Epithelial cell of prostate (primary cell): ENCODE results near the gene CNTN2.

Source experiments
- DNase-seq: peaks from one replicate; pipeline ENCODE4 v3.0.0-alpha.2; 2011; ENCODE audit warnings: low read depth, low spot score
- H3K27ac ChIP-seq: fragments of 450-650 bp; 2 replicates; pipeline ENCODE4 v1.5.1; 2017; ENCODE audit warnings: mild to moderate bottlenecking

The CNTN2 gene

GRCh38 chr1:205042911-205043806 is at the start of gene CNTN2:
Gene CNTN2 (plus strand): TSS chr1:205043212. CDS start chr1:205053186, 9,974 bp downstream.
- no peak within 1 kb of the TSS for H3K27ac ChIP-seq
- DNase-seq, result no peak

GRCh38 chr1:204994086-204994862 is 48.7 kb upstream of the CNTN2 start:
- no peak overlapping the region for H3K27ac ChIP-seq
- DNase-seq, result no peak

DNA sequence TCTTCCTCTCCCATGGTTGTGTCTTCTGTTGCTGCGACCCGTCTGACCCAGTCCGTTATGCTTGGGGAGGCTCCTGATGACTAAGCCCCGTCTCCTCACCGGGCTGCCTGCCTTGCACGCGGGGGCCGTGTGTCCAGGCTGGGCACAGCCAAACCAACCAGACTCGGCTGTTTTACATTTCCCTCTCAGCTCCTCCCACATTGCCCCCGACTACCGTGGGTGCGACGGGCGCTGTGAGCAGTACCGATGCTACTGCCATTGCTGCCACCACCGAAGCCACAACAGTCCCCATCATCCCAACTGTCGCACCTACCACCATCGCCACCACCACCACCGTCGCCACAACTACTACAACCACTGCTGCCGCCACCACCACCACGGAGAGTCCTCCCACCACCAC is 46.0 kb upstream of the CNTN2 start:
- no peak for DNase-seq
- H3K27ac ChIP-seq, result no peak overlapping the region

- no peak overlapping the region for H3K27ac ChIP-seq
- DNase-seq, result no peak
Measured at GRCh38 chr1:204997591-204998355, 45.2 kb upstream of the CNTN2 start.

DNA sequence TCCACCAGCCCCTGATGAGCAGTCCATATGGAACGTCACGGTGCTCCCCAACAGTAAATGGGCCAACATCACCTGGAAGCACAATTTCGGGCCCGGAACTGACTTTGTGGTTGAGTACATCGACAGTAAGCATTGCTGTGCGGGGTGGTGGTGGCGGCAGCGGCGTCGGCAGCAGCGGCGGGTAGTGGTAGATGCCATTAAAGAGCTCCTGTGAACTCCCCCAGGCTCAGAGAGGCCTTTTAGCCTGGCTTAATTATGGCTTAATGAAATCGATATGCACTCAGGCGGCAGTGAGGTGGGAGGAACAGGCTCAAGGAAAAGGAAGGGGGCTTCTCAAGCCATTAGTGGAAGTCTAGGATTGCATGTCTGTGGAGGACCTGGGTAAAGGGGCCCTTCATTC is 41.9 kb upstream of the CNTN2 start:
- no peak overlapping the region for H3K27ac ChIP-seq
- no peak for DNase-seq

- H3K27ac ChIP-seq, result no peak overlapping the region
- no peak for DNase-seq
Measured at GRCh38 chr1:205002705-205003104, 40.3 kb upstream of the CNTN2 start.

DNA sequence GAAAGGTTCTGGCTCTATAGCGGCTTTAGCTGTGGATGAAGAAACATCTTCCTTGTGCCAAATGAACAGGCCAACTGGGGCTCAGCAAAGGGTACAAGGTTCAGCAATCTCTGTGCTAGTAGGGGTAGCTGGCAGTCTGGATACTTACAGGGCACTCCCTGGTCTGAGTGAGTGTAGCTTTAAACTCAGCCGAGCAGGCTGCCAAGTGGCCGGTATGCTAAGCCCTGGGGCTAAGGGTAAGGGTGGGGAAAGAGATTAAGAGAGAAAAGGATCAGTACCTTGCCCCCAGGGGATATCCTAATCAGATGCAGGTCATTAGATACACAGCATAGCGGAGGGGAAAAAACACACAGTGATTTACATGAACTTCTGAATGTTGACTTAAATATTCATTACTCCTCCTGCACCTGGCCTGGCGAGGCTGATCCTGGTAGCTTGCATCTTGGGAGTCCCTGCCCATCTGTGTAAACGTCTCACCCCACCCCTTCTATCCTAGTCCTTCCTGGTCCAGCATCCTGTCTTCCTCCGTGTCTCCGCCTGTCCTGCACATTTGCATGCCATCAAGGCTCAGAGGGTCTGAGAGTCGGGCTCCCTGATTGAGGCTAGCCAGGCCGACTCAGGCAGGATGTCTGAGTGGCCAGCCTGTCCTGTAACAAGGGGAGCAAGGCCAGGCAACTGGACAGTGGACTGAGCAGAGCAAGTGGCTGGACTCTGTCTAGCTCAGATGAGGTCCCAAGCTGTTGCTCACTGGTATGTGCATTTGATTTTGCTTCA is 39.5 kb upstream of the CNTN2 start:
- no peak for DNase-seq
- no peak overlapping the region for H3K27ac ChIP-seq

- no peak overlapping the region for H3K27ac ChIP-seq
- DNase-seq, result no peak
Measured at GRCh38 chr1:205004351-205004750, 38.7 kb upstream of the CNTN2 start.

GRCh38 chr1:205008896-205009295 is 34.1 kb upstream of the CNTN2 start:
- H3K27ac ChIP-seq, result no peak overlapping the region
- no peak for DNase-seq

GRCh38 chr1:205009670-205010069 is 33.3 kb upstream of the CNTN2 start:
- no peak for DNase-seq
- H3K27ac ChIP-seq, result no peak overlapping the region

- no peak for DNase-seq
- H3K27ac ChIP-seq, result no peak overlapping the region
Measured at GRCh38 chr1:205012391-205013140, 30.4 kb upstream of the CNTN2 start.

DNA sequence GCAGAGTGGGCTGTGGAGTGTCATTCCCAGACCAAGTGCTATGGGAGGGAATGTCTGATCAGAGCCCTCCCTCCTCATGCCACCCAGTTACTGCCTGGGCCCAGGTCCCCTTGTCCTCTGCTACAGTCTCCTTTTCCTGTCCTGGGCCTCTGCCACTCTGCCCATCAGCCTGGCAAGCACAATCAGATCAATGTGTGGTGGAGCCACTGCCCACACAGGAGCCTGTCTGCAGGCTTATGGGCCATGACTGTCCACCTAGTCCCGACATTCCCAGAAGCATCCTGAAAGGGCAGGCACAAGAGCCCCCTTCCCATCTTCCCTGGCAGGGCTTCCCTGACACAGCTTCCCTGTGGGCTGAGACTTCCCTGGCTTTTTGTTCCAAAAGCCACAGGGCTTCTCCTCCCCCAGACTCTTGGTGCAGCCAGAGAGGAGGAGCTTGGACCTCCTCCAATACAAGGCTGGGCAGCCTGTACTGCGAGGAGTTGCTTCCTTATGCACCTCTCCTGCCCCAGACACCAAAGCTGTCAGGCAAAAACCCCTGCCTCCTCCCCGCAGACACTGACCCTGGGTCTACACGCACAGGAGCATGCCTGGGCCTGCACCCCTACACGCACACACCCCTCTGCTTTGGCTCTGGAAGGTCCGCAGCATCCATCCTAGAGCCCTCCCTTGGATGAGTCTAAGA is 29.2 kb upstream of the CNTN2 start:
- H3K27ac ChIP-seq, result no peak overlapping the region
- peak; percentile 33 for DNase-seq

- no peak for DNase-seq
- H3K27ac ChIP-seq, result no peak overlapping the region
Measured at GRCh38 chr1:205014783-205015182, 28.2 kb upstream of the CNTN2 start.

GRCh38 chr1:205015241-205015640 is 27.8 kb upstream of the CNTN2 start:
- H3K27ac ChIP-seq, result no peak overlapping the region

DNA sequence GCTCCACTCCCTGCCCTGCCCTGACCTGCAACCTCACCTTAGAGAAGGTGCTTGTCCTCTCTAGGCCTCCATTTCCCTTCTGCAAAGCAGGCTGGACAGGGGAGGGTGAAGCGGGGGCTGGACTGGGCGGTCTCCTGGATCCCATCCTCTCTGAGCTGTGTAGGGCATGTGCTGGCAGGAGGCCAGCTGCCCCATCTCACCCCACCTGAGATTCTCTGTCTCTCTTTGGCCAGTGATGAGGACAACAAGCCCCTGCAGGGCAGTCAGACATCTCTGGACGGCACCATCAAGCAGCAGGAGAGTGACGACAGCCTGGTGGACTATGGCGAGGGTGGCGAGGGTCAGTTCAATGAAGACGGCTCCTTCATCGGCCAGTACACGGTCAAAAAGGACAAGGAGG is 26.9 kb upstream of the CNTN2 start:
- no peak overlapping the region for H3K27ac ChIP-seq
- DNase-seq, result no peak

More at GRCh38 chr1:205015241-205015640, 27.8 kb upstream of the CNTN2 start:
- no peak for DNase-seq

GRCh38 chr1:205016584-205016983 is 26.4 kb upstream of the CNTN2 start:
- no peak overlapping the region for H3K27ac ChIP-seq
- DNase-seq, result no peak

DNA sequence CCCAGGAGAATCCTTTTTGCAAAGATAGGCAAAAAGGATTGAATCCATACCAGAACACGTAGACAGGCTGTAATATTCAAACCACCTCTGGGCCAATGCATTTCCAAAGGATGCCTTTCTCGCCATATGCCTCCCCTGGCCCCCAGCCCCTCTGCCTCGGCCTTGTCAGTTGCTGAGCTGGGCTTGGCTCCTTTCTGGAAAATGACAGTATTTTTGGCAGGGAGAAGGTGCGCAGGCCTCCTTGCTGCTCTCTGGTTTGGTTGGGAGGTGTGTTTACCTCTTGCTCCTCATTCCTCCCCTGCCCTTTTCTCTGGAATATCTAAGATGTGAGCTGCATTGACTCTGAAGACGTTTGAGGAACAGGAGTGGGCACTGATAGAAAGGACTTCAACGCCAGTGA is 26.0 kb upstream of the CNTN2 start:
- DNase-seq, result no peak

DNA sequence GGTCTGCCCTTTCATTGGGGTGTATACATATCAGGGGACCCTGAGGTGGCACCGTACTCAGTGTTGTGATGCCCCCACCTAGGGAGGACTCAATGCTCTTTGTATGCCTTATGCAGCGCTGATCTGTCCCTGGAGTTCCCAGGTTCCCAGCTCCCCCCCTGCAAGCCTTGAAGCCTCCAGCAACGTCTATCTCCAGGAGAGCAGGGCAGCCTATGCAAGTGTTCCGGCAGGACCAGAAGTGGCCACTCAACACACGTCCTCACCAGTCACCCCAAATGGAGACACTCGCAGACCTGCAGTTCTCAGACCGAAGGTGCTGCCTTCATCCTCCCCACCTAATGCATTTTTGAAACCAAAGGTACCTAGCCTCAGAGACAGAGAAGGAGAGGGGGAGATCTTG is 25.2 kb upstream of the CNTN2 start:
- no peak for DNase-seq
- no peak overlapping the region for H3K27ac ChIP-seq

More for the DNA sequence above, 26.0 kb upstream of the CNTN2 start:
- H3K27ac ChIP-seq, result no peak overlapping the region

DNA sequence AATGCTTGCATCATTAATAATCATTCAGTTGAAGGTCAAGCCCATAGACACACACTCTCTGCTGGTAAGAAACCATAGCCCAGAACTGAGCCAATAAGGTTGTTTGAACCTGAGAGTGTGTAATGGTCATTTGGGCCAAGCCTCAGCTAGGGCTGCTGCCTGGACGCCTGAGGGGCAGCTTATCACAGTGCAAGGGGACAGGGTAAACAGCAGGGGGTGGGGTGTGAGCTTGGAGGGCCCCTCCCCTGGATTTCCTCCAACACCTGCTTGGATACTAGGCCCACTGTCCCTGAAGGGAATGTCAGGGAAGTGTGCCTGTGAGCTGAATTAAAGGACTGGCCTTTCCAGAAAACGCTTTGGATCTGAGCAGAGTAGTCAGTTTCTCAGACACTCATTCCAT is 24.6 kb upstream of the CNTN2 start:
- H3K27ac ChIP-seq, result no peak overlapping the region
- DNase-seq, result no peak
